SU-DHL-6 (cell line): Measurements from ENCODE around the gene MED12L.

Experiments used
- H2AFZ ChIP-seq: fragments of 200-600 bp; sonication (generic); 2 replicates; pipeline ENCODE4 v1.6.1; 2014; ENCODE audit warnings: low read depth, mild to moderate bottlenecking, moderate library complexity, mixed read lengths, antibody characterized with exemption, low read length; ENCODE audit not compliant: severe bottlenecking
- H3F3A ChIP-seq: fragments of 200-600 bp; shearing (Covaris generic); 2 replicates; pipeline ENCODE4 v1.6.0; 2016; ENCODE audit warnings: antibody characterized with exemption, mild to moderate bottlenecking; ENCODE audit not compliant: insufficient read depth
- H3K27ac ChIP-seq: fragments of 200-600 bp; sonication (generic); 2 replicates; pipeline ENCODE4 v1.5.1; 2016; ENCODE audit warnings: low read depth, mild to moderate bottlenecking, low read length, moderate library complexity, mixed read lengths
- H3K27me3 ChIP-seq: fragments of 200-600 bp; sonication (generic), shearing (Covaris generic); 2 replicates; pipeline ENCODE4 v1.6.0; 2014; ENCODE audit warnings: mild to moderate bottlenecking, low read length
- H3K36me3 ChIP-seq: fragments of 200-600 bp; sonication (generic); 2 replicates; pipeline ENCODE4 v1.6.1; 2014; ENCODE audit warnings: mild to moderate bottlenecking, low read length, mixed read lengths
- H3K4me2 ChIP-seq: fragments of 300-600, 200-600 bp; shearing (Covaris generic), sonication (generic); 2 replicates; pipeline ENCODE4 v1.6.0; 2014; ENCODE audit warnings: low read length, low read depth, mild to moderate bottlenecking; ENCODE audit not compliant: poor library complexity, severe bottlenecking
- H3K4me3 ChIP-seq: fragments of 200-600 bp; sonication (generic); 2 replicates; pipeline ENCODE4 v1.5.1; 2014; ENCODE audit warnings: antibody characterized with exemption, low read length, mild to moderate bottlenecking, mixed read lengths; ENCODE audit not compliant: insufficient read depth, poor library complexity, severe bottlenecking
- H3K79me2 ChIP-seq: fragments of 200-600 bp; sonication (generic); 2 replicates; pipeline ENCODE4 v1.6.1; 2014; ENCODE audit warnings: mild to moderate bottlenecking, low read length, moderate library complexity; ENCODE audit not compliant: insufficient read depth
- H3K9ac ChIP-seq: fragments of 200-600 bp; sonication (generic); 2 replicates; pipeline ENCODE4 v1.7.0; 2014; ENCODE audit warnings: mild to moderate bottlenecking, low read length
- H3K9me2 ChIP-seq: fragments of 200-600 bp; sonication (generic); replicated peaks from 2 replicates; pipeline ENCODE4 v1.6.1; 2014; ENCODE audit warnings: low read length; ENCODE audit not compliant: insufficient read depth
- H3K9me3 ChIP-seq: fragments of 200-600 bp; sonication (generic); 2 replicates; pipeline ENCODE4 v1.6.1; 2014; ENCODE audit warnings: low read length, mixed read lengths; ENCODE audit not compliant: insufficient read depth
- H4K20me1 ChIP-seq: fragments of 200-600 bp; sonication (generic); 2 replicates; pipeline ENCODE4 v1.6.1; 2014; ENCODE audit warnings: low read depth, mild to moderate bottlenecking, antibody characterized with exemption, low read length, moderate library complexity, mixed read lengths
- EZH2phosphoT487 ChIP-seq: fragments of 200-600 bp; sonication (generic), shearing (Covaris generic); conservative IDR thresholded peaks from 2 replicates; pipeline ENCODE4 v1.6.1; 2018; ENCODE audit warnings: mild to moderate bottlenecking, antibody characterized with exemption, low read length, moderate library complexity, mixed read lengths
- TF ChIP-seq, protein P1 (sequence below): fragments of 200-600 bp; sonication (generic); IDR thresholded peaks from one replicate; pipeline ENCODE4 v1.5.1; 2017; ENCODE audit warnings: antibody characterized with exemption, mild to moderate bottlenecking, low read length, moderate library complexity; ENCODE audit not compliant: insufficient read depth, poor library complexity, severe bottlenecking

The MED12L gene

GRCh38 chr3:151100076-151100475 is 14.6 kb downstream of the MED12L start:
- no peaks in the 10 kb centered on the region for H3K27me3 ChIP-seq
- peaks cover 52% of the 10 kb centered on the region for H3K79me2 ChIP-seq

DNA sequence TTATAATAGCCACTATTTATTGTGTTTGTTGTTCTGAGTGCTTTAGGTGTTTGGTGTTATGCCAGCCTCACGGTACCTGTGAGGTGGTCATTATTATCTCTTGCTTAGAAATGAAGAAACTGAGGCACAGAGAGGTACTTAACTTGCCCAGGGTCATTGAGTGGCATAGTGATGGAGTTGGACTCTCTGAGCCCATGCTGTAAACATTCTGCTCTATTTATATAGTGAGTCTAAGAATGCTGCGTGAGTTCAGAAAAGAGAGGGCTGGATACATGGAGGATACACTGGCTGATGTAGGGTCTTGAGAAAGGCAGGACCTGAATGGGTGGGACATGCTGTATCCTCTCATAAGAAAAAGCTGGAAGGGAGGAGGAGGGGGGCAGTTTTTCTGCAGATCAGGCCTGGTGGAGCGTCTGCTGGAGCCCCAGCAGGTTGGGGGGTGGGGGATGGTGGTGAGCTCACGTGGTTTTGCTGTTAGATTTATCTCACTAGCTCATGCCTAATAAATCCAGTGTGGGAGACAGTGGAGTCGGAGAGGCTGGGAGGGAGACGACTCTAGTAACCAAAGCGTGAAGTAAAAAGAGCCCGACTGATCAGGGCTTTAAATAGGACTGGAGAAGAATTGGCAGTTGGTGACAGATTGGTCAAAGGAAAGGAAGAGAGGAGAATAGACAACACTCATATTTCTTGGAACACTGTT is 16.0 kb downstream of the MED12L start:
- H3K4me2 ChIP-seq, result no peak overlapping the region
- no peaks in the 10 kb centered on the region for H3K36me3 ChIP-seq
- no peaks in the 10 kb centered on the region for H3K9me2 ChIP-seq
- H2AFZ ChIP-seq, result no peak overlapping the region
- TF ChIP-seq, protein P1, sequence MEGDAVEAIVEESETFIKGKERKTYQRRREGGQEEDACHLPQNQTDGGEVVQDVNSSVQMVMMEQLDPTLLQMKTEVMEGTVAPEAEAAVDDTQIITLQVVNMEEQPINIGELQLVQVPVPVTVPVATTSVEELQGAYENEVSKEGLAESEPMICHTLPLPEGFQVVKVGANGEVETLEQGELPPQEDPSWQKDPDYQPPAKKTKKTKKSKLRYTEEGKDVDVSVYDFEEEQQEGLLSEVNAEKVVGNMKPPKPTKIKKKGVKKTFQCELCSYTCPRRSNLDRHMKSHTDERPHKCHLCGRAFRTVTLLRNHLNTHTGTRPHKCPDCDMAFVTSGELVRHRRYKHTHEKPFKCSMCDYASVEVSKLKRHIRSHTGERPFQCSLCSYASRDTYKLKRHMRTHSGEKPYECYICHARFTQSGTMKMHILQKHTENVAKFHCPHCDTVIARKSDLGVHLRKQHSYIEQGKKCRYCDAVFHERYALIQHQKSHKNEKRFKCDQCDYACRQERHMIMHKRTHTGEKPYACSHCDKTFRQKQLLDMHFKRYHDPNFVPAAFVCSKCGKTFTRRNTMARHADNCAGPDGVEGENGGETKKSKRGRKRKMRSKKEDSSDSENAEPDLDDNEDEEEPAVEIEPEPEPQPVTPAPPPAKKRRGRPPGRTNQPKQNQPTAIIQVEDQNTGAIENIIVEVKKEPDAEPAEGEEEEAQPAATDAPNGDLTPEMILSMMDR, result no peak
- TF ChIP-seq EZH2phosphoT487, result no peak
- H4K20me1 ChIP-seq, result peaks cover 13% of the 10 kb centered on the region; the same call in 1 of the 2 replicates
- no peaks in the 10 kb centered on the region for H3K9me3 ChIP-seq
- H3K27ac ChIP-seq, result no peak overlapping the region
- H3F3A ChIP-seq, result no peaks in the 10 kb centered on the region
- no peak overlapping the region for H3K4me3 ChIP-seq
- no peak overlapping the region for H3K9ac ChIP-seq
- H3K27me3 ChIP-seq, result no peaks in the 10 kb centered on the region
- H3K79me2 ChIP-seq, result peaks cover 39% of the 10 kb centered on the region

More at GRCh38 chr3:151100076-151100475, 14.6 kb downstream of the MED12L start:
- no peaks in the 10 kb centered on the region for H3F3A ChIP-seq
- no peak overlapping the region for H2AFZ ChIP-seq
- no peaks in the 10 kb centered on the region for H3K9me3 ChIP-seq
- H3K36me3 ChIP-seq, result no peaks in the 10 kb centered on the region
- no peaks in the 10 kb centered on the region for H3K9me2 ChIP-seq
- no peak overlapping the region for H3K4me2 ChIP-seq
- no peak overlapping the region for H3K9ac ChIP-seq
- peaks cover 13% of the 10 kb centered on the region; the same call in 1 of the 2 replicates for H4K20me1 ChIP-seq
- no peak overlapping the region for H3K27ac ChIP-seq
- H3K4me3 ChIP-seq, result no peak overlapping the region
- TF ChIP-seq EZH2phosphoT487, result no peak
- TF ChIP-seq, protein P1, result no peak

DNA sequence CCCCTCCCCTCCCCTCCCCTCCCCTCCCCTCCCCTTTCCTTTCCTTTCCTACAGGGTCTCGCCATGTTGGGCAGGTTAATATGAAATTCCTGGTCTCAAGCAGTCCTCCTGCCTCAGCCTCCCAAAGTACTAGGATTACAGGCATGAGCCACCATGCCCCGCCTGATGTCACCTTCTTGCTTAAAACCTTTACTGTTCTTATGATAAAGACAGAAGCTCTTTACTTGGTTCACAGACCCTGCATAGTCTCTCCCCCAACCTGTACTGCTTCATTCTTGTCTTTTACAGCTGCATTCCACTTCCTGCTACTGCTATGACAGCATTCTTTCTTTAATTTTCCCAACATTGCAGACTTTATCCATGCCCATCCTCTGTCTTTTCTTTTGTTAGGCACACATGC is 20.8 kb downstream of the MED12L start:
- H3K27me3 ChIP-seq, result no peaks in the 10 kb centered on the region
- TF ChIP-seq, protein P1, result no peak
- TF ChIP-seq EZH2phosphoT487, result no peak
- H3K9me3 ChIP-seq, result no peaks in the 10 kb centered on the region
- peaks cover 38% of the 10 kb centered on the region for H3K79me2 ChIP-seq
- H3K4me3 ChIP-seq, result no peak overlapping the region
- H3K27ac ChIP-seq, result no peak overlapping the region
- peaks cover 19% of the 10 kb centered on the region; the same call in 1 of the 2 replicates for H4K20me1 ChIP-seq
- no peak overlapping the region for H3K9ac ChIP-seq
- no peaks in the 10 kb centered on the region for H3K36me3 ChIP-seq
- no peaks in the 10 kb centered on the region for H3F3A ChIP-seq
- no peak overlapping the region for H2AFZ ChIP-seq
- H3K9me2 ChIP-seq, result no peaks in the 10 kb centered on the region
- H3K4me2 ChIP-seq, result no peak overlapping the region
